IPS-11a (cell line): ENCODE measurements around the gene PIEZO2.
"Not testable (repeated sequence)": the region's sequence is repeated elsewhere in the genome, so short reads cannot be mapped to it uniquely, and the experiment has no call there.

ENCODE experiments used
- H3K4me3 ChIP-seq: one replicate; pipeline ENCODE4 v1.5.1; 2013; ENCODE audit warnings: low read depth, low read length, control low read depth

The PIEZO2 gene

GRCh38 chr18:10644003-10644402, 505.4 kb downstream of the PIEZO2 start:
- not testable (repeated sequence) for H3K4me3 ChIP-seq

GRCh38 chr18:10642915-10643524, 506.3 kb downstream of the PIEZO2 start:
- not testable (repeated sequence) for H3K4me3 ChIP-seq

- not testable (repeated sequence) for H3K4me3 ChIP-seq
These were observed 510.9 kb downstream of the PIEZO2 start for GRCh38 chr18:10638539-10638885.

- H3K4me3 ChIP-seq, result not testable (repeated sequence)
These were observed 511.4 kb downstream of the PIEZO2 start for GRCh38 chr18:10637858-10638538.

- H3K4me3 ChIP-seq, result not testable (repeated sequence)
These were observed 520.3 kb downstream of the PIEZO2 start for GRCh38 chr18:10629076-10629475.

- not testable (repeated sequence) for H3K4me3 ChIP-seq
These were observed 522.7 kb downstream of the PIEZO2 start for GRCh38 chr18:10626606-10627213.

GRCh38 chr18:10623606-10624005, 525.8 kb downstream of the PIEZO2 start:
- not testable (repeated sequence) for H3K4me3 ChIP-seq

- not testable (repeated sequence) for H3K4me3 ChIP-seq
These were observed 526.4 kb downstream of the PIEZO2 start for GRCh38 chr18:10622982-10623381.

- not testable (repeated sequence) for H3K4me3 ChIP-seq
These were observed 528.6 kb downstream of the PIEZO2 start for GRCh38 chr18:10620670-10621329.
